AG20443 (cell line): ENCODE data around the gene ANTXR1.
"Not testable (repeated sequence)": the region's sequence is repeated elsewhere in the genome, so short reads cannot be mapped to it uniquely, and the experiment has no call there.

Experiments used
- DNase-seq: peaks from one replicate; pipeline ENCODE4 v3.0.0; 2012; ENCODE audit warnings: low spot score, mixed read lengths

ANTXR1 gene

DNA sequence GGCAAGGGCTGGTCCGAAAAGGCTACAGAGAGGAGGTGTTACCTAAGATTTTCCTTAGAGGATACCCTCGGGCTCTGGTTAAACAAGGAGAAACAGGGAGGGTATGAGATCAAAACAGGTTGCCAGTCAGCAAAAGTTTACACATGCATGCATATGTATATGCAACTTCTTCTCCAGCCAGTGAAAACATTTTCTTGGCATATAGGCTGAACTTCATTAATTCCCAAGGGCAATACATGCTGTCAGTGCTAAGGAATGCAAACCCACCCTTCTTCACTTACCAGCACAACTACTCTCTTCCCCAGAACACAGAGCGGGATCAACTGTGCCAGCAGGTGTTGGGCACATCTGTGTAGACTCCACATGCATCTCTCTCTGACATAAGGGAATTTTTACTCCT, 198.1 kb downstream of the ANTXR1 start:
- no peak for DNase-seq

DNA sequence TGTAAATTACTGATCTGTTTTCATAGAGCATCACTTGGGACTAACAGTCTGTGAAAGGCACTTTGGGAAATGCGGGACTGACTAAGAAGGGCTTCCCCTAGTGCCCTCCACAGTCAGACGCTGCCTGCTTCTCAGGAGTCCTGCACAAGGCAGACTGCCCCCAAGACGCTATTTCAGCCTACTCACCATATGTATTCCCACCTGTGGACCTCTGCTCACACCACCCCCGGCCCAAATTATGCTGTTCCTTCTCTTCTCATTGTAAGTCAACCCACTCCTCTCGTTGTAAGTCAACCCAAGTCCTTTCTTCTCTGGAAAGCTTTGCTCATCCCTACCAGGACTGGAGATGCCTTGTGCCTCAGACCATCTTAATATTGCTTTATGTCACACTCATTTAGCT, 198.7 kb downstream of the ANTXR1 start:
- no peak for DNase-seq

DNA sequence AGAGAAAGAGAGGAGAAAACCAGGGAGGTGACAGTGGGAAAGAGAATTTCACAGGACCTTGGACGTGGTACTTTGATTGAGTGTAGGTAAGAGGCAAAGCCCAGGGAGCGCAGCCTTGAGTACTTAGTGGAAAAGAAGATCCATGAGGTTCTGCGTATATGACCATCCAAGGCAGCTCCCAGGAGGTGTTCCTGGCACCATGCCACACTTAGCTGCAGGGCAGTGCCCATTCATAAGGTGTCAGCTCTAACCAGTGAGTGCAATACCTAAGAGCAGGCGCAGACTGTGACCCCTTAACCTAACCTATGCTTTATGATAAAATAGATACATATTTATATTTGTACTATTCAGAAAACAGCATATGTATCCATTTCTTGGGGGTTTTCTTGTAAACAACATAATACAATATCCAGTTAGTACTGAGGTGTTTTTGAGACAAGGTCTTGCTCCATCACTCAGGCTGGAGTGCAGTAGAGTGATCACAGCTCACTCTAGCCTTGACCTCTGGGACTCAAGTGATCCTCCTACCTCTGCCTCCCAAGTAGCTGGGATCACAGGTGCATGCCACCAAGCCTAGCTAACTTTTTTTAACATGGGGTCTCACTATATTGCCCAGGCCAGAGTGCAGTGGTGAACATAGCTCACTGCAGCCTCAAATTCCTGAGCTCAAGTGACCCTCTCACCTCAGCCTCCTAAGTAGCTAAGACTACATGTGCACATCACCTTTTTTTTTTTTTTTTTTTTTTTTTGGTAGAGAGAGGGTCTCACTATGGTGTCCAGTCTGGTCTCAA, 199.5 kb downstream of the ANTXR1 start:
- no peak for DNase-seq

DNA sequence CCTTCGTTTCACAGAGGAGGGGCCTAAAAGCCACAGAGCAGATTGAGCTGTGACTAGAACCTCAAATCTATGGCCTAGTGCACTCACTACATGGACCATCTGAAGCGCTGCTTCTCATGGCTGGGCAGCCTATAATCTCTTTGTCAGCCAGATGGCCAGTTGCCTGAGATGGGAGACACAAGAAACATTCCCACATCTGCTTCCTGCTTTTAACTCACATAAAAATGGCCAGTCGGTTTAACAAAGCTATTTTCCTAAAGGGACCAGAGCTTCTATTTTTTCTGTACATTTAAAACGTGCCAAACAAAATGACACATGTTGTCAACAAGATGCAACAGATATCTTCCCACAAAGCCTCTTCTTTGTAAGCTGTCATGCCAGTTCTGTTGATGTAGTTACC, 200.2 kb downstream of the ANTXR1 start:
- DNase-seq: peak; percentile 36

DNA sequence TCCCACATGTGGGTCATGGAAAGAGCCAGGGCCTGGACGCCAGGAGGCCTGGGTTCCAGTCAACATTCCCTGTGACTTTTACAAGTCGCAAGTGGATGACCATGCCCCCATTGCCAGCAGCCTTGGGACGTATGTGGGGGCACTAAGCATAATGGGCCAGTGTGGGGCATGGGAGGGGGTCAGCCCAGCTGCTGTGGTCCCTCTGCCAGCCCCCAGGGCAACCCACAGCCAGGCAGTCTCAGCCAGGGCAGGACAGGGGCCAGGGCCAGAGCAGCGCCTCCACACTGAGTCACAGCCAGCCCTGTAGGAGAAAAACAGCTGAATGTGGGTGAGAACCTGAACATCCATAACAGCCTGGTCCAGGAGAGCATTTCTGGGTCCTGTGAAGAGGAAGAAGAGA, 200.8 kb downstream of the ANTXR1 start:
- DNase-seq: peak; percentile 34

DNA sequence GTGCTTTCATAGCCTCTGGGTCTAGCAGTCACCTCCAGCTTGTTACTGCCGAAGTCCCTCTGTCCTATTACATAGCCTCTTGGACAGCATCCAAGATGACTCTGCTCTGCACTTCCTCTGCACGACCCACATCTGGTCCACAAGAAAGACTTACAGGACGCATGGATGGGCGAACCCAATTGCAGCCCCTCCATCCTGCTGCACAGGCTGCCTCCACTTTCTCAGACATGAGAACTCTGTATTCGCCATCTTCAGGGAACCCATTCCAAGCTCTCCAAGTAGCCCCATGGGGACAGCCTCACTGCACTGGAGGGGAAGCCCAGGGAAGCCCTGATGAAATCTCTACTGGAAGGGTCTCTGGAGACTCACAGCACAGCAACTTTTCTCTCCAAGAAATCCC, 201.9 kb downstream of the ANTXR1 start:
- DNase-seq: peak; percentile 35

DNA sequence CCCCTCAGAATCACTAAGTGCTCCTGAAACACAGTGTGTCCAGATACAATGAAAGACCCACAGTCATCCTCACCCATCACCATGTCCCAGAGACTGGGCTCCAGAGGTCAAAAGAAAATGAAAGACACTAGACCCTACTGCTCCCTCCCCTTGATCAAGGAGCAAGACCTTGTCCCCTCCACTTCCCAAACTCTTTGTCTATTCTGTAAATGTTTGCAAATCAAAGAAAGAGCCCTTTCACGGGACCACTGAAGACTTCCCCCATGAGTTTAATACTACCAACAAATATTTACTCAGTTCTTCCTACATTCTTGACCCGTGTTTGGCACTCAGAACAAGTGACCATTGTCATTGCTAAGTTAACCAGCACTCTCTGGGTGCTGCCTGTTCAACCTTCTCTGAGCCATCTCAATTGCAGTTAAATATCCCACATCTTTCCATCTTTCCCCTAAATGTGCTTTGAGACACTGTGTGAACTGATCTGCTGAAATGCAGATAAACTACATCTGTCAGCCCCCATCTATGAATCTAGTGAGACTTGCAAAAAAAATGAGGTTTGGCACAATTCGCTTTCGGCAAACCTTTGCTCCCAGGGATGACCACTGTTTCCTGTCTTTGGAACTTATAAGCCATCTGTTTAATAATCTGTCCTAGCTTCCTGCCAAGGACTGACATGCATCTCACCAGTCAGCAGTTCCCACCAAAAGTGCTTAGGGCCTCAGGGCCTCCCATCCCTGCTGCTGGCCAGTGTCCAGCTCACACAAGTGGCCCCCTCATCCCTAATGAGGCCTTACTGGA, 203.8 kb downstream of the ANTXR1 start:
- no peak for DNase-seq

DNA sequence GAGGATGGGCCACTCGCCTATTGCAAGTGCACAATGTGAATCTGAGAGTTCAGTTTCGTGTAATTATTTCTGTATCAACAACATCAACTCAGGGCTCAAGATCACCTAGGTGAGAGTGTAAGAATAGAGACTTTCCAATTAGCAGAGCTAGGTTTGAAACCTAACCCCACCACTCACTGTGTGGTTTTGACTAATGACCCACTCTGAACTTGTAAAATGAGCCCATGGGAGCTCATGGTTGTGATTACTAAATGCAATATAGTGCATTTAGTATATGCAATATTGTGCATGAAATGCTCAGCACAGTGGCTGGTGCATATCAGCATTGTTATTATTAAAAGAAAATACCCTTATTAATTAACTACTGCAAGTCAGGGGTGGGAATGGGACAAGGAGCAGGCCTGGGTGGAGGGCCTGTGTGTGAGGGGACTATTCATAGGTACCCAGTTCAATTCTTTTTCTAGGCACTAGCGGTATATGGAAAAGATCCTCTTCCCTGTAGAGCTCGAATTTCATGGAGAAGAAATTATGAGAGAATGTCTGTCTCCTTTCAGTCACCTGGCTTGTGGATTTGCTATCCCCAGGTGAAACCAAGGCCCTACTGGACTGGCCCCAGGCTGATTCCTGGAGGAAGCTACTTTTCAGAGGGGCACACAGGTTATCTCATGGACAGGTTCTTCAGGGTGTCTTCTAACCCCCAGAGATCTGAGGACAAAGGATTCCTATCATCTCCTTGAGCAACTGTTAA, 204.5 kb downstream of the ANTXR1 start:
- DNase-seq: no peak

DNA sequence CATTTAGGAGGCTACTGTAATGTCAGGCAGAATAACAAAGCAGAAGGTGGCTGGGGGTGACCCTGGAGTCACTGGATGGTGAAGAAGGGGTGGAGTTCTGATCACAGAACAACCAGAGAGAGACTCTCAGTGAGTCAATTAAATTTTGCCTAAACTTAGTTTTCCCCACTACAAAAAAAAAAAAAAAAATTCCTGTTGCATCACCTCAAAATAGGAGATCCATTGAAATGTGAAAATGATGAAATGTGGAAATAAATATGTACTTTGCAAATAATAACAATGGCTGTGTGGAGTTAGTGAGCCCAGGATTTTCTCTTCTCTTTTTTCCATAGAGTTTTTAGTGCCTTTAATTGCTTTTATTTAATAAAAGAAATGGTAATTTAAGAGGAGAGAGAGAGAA, 208.5 kb downstream of the ANTXR1 start:
- DNase-seq: peak; percentile 23

DNA sequence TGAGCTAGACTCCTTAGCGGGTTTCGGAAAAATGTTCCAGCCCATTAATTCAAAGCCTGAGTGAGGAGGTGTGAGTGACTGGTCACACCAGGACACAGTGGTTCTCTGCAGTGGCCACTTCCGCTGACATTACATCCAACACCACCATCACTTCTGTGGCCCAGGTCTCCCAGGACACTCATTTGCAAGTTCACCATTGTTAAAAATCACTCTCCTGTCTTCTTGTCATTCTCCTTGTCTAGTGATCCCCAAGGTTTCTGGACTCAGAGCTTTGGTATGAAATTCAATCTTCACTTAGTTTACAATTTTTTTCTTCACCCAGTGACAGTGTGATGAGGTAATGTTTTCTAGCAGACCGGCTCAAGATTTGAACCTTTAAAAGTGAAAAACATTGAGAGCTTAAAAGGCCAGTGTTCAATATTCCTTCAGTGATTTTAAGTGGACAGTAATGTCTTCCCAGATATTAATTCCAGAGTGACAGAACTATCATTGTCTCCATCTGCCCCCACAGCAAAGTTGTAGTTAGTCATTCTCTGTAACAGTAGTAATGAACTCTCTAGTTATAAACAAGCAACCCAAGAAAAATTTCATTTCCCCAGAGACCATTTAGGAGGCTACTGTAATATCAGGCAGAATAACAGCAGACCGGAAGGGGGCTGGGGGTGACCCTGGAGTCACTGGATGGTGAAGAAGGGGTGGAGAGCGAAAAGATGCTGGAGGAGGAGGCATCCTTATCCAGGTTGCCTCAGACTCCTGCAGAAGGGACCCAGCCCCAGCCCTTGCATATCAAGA, 209.2 kb downstream of the ANTXR1 start:
- DNase-seq: peak; percentile 38

DNA sequence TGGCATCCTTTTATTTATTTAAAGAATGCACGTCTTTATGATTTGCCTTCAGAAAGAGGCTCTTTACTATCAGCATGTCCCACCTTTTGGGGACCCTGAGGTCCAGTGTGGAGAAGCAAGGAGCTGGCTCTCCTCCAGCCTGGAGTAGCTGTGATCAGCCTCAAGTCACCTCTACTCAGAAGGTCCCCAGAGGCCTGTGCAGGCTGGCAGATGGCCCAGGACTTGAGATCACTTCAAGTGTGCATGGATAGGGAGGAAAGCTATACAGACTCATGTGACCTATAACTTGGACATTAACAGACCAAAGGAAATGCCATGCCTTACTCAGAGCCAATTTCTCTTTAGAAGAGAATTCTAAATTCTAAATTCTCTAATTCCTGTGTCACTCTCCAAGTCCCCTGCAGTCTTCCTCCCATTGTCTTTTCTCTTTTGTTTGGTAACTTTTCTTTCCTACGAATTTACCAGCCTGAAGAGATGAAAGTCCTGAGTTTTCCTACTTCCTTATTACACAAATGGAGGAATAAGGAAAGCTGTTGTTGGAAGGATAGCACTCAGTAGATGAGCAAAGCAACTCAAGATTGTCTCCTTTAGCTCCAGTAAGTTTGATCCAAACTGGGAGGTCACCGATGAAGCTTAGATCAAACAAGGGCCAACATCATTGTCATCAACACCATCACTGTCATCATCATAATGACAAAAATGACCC, 210.1 kb downstream of the ANTXR1 start:
- peak; percentile 32 for DNase-seq

DNA sequence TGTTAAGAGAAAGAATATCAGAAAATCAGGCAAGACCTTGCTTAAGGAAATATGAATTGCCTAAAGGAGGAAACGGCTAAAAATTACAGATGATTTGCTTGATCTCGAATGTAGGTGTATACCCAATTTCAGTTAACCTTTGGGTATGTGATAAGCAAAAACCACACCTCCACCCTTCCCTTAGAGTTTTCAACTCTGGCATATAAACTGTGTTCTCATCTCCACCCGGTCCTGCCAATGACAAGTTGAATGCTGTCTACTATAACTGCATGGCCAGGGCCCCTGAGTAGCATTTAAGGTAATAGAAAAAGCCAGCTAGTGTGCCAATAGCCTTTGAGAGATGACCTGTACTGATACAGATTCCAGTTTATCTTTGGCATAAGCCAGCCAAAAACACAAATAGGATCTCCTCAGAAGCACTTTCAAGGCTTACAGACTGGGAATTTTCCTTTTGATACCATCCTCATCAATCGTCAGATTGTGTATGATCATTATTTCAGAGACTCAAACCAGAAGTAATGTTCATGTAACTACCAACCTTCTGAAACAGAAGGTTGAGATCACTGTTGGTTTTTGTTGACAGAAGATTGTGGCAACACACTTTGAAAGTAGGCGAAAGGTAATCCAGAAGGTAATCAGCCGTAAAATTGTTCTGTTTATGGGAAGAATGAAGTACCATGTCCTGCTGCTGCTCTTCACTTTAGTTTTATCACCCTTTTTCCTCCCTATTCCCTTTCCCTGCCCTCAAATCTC, 211.0 kb downstream of the ANTXR1 start:
- no peak for DNase-seq

DNA sequence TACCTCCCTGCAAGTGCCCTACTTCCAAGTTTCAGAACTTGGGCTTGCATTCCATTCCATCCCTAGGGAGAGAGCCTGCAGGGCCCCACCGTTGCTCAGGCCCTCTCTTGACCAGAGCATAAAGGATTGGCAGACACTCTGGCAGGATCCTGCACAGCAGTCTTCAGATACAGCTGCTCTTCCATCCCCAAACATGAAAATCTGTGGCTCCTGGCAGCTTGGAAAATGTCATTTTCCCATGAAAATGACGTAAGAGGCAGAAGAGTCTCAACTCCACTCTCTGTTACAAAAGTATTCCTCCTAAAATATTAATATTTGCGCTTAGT, 211.5 kb downstream of the ANTXR1 start:
- DNase-seq: no peak

DNA sequence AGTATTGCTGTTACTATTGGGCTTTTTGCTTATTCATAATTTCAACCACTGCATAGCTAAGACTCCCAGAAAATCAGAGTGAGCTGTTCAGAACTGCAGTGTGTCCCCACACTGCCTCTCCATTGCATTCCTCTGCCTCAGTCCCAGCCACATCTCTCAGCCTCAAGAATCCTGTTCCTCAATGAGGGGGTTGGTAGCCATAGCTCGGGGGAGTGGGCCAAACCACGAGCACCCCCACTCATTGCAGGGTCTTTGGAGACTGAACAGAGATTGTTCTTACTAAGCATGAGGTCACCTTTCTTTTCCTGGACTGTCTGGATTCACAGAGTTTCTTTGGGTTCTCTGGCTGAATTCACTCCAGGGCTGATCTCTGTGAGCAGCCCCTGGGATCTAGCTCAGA, 213.0 kb downstream of the ANTXR1 start:
- peak; percentile 43 for DNase-seq

DNA sequence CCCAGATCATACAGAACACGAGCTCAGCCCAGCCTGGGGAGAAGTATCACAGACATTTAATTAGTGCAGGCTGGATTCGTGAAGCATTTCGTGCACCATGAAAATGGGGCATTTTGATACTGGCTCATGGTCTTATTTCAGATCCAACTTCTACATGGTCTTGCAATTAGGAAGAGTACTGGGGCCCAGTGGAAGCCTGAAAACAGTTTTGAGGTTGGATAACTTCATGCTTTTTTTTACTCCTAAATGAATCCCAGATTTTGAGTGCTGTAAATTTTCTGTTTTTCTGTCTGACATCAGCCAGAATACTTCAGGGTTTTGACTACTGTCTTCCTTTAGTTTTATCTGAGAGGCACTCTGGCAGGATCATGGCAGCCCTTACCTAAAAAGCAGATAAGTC, 213.9 kb downstream of the ANTXR1 start:
- DNase-seq: no peak

DNA sequence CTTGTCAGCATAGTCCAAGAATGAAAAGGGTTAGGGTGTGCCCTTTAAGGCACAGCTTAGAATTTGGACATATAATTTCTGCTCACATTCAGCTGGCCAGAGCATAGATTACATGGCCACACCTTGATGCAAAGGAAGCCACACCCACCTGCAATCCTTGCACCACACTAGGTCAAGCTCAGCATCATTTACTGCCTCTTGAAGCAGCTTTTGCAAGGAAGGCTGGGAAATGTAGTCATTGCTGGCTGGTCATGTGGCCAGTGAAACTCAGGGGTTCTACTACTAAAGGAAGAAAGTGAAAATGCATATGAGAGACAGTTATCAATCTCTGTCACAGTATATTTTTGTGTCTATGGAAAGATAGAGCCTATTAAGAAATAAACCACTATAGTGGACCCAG, 214.7 kb downstream of the ANTXR1 start:
- no peak for DNase-seq

DNA sequence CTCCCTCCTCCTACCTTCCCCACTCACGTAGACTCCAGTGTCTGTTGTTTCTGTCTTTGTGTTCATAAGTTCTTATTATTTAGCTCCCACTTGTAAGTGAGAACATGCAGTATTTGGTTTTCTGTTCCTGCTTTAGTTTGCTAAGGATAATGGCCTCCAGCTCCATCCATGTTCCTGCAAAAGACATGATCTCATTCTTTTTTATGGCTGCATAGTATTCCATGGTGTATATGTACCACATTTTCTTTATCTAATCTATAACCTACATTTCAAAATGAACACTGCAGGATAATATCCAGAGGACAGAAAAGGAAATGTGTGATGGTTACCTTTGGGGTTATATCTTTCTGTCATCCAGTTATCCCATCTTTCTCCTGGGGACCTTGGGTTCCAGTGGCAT, 218.0 kb downstream of the ANTXR1 start:
- DNase-seq: not testable (repeated sequence)

DNA sequence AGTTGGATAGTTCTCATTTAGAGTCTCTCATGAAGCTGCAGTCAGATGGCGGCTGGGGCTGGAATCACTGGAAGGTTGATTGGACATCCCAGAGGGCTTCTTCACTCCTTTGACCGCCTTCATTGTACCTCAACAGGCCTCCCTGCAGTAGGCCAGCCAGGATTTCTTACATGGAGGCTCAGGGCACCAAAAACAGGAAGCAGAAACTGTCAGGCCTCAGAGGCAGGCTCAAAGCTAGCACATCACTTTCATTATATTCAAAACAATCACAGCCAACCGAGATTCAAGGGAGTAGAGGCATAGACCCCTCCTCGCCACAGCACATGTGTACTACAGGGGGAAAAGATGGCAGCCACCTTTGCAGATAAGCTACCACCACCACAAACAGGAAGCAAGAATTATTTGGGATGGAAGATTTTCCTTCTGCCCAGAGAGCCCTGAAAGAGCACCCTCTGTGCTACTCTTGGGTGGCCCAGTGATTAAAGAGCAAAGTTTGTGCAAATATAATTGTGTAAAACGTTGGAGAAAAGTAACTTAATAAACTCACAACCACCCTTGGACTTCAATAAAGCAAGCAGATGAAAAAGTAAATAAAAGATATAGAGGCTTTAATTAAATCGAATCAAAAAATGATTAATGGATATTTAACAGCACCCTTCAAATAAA, 218.8 kb downstream of the ANTXR1 start:
- DNase-seq: no peak

DNA sequence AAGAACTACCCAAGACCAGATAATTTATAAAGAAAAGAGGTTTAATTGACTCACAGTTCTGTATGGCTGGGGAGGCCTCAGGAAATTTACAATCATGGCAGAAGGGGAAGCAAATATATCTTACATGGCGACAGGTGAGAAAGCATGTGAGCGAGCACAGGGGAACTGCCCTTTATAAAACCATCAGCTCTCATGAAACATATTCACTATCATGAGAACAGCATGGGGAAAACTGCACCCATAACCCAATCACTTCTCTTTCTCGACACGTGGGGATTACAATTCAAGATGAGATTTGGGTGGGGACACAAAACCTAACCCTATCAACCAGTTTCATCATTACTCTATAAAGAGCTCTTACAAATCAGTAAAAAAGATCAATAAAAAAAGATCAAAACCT, 222.9 kb downstream of the ANTXR1 start:
- DNase-seq: not testable (repeated sequence)

DNA sequence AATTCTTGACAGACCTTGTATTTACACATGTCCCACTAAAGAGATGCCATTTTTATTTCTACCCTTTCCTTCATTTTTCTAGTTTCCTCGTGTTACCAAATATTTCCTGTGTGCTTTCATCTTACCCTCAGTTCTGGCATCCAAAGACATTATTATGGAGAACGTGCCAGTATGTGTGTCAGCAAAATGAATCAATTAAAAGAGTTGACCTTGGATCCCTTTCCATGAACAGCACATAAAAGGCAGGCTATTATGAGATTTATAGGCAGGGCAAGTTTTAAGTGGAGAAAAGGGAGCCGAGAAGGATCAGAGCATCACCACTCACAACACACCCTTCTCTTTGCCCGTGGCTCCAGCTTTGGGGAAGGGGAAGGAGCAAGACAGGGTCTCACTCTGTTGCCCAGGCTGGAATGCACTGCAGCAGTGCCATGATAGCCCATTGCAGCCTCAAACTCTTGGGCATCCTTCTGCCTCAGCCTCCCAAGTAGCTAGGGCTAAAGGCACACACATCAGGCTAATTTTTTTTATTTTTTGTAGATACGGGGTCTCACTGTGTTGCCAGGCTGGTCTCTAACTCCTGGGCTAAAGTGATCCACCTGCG, 224.2 kb downstream of the ANTXR1 start:
- peak; percentile 16 for DNase-seq
